Measurements from ENCODE around the gene HIPK2.
A peak's percentile ranks its signal among the peaks of the same experiment; 100 is the strongest.
"Not testable (repeated sequence)": the region's sequence is repeated elsewhere in the genome, so short reads cannot be mapped to it uniquely, and the experiment has no call there.

Gene HIPK2

GRCh38 chr7:139613971-139614411 lies 163.8 kb downstream of the HIPK2 start:
- no peak for DNase-seq

- not testable (repeated sequence) for DNase-seq
These were observed 166.2 kb downstream of the HIPK2 start for GRCh38 chr7:139611556-139611955.

DNA sequence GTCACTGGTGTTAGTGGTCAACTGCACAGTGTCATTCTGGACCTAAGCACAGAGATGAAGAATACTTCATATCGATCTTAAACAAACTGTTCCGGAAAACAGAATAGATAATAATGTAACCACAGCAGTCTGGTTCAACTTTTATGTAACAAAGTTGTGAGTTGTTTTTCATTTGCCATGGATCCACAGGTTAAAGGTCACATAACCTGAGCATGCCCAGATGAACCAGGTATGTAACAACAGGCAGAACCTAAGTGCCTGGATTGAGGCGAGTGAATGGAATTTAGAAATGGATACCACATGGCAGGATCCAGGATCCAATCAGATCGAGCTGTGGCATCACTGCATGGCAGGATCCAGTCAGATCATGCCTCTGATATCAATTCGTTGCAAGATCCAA lies 167.2 kb downstream of the HIPK2 start:
- DNase-seq: no peak

DNA sequence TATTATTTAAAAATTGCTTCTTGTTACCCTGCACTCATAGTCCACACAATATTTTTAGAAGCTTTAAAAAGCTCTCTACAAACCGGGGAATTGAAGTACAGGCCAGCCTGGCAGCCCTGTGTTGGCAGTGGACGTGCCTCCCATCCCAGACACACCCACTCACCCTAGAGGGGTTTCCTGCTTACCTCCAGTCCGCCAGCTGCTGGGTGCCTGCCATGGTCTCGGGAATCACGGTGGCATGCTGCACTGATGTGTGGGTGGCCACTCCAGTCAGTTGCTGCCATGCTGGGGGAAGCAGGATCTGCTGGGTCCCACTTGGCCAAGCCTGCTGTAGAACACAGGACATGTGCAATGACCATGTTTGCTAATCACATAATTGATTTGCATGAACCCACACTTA lies 173.9 kb downstream of the HIPK2 start:
- DNase-seq: no peak

DNA sequence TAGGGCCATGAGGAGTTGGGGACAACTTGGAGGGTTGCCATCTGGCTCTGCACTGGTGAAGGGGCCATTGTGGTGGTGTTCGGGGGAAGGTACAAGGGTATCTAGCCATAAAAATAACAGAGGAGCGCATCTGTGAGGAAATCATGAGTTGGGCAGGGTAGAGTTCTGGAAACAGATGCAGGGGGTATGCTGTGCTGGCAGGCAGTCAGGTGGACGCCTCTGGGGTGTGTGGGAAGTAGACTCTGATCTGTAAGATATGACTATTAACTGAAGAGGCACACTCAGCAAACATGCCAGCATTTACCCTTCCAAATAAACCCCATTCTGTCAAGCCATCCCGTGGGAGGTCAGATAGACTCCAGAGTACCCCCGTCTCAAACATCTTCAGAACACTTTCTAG lies 174.5 kb downstream of the HIPK2 start:
- no peak for DNase-seq

DNA sequence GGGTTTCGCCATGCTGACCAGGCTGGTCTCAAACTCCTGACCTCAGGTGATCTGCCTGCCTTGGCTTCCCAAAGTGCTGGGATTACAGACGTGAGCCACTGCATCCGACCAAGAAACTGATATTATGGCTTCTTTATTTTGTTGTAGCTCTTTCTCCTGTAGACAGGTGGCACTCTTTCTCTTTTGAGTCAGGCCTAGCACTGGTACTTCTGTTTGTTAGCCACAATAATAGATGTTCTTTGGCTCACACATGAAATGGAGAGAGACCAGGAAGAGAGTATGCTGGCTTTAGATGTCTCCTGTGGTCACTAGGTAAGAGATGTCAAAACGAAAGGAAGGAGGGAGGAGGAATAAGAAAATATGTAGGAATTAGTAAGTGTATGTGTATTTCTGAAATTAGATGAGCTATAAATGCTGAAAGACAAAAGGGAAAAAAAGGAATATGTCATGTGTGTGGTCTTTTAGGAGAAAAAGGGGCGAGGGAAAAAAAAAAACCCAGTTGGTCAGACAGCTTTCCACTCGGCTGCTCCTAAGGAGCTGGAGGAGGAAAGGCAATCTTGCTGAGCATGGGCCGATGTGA lies 175.6 kb downstream of the HIPK2 start:
- no peak for DNase-seq

DNA sequence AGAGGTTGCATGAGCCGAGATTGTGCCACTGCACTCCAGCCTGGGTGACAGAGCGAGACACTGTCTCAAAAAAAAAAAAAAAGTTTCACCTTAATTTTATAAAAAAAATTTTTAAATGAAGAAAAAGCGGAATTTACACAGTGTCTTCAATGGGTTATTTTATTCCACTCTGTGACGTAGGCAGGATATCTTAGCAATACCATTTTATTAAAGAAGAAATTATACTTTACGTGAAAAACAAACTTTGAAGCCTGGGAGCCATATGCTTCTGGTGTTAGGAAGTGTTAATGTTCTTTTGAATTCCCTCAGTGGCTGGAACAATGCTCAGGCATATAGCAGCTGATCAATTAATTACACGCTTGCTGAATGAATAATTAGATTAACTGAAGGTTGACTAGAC lies 176.6 kb downstream of the HIPK2 start:
- DNase-seq: no peak

DNA sequence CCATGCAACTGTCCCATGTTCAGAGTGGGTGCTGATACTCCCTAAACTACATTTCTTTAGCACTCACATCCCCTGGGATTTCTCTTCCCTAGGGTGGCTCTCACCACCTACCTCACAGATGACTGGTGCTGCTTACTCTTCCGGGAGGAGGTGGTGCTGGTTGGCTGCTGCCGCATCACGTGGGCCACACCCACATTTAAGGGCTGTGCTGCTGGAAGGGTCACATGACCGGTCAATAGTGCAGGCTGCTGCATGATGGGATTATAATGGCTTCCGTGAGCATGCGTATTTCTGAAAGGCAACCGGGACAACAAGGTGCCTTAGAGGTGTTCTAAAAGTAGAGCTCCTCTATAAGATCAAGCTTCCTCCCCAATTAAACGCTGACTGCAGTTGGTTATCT lies 177.5 kb downstream of the HIPK2 start:
- no peak for DNase-seq

DNA sequence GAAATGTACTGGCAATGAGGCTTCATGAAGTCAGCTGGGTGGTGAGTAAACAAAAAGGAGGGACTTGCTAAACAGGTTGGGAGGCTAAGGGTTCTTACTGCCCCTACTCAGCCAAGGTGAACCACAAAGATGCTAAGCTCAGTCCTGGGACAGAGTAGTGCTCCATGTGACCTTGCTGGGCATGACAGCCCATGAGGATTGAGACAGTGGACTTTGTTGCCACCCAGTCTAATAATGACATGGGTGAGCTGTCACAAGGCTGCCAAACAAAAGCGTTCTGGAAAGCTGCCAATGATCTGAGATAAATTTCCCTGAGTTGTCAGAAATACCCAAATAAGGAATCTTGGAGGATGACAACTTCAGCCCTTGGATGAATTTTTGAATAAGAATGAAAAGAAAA lies 179.2 kb downstream of the HIPK2 start:
- DNase-seq: peak; percentile 44

GRCh38 chr7:139597028-139597427 lies 180.8 kb downstream of the HIPK2 start:
- no peak for DNase-seq

DNA sequence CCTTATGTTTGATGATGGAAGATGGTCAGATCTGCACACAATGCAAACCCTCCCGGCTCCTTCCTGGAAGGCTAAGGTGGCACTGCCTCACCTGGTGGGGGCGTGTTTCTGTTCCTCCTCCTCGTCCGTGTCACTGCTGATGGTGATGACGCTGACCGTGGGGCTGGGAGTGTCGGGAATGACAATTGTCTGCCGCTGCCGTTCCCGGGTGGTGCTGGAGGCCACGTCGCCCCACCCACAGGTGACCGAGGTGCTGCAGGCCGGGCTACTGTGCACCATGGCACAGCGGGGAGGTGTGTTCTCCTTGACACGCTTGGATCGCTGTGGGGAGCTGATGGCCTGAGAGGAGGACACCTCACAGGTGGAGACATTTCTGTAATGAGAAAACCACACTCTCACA lies 181.2 kb downstream of the HIPK2 start:
- DNase-seq: no peak

DNA sequence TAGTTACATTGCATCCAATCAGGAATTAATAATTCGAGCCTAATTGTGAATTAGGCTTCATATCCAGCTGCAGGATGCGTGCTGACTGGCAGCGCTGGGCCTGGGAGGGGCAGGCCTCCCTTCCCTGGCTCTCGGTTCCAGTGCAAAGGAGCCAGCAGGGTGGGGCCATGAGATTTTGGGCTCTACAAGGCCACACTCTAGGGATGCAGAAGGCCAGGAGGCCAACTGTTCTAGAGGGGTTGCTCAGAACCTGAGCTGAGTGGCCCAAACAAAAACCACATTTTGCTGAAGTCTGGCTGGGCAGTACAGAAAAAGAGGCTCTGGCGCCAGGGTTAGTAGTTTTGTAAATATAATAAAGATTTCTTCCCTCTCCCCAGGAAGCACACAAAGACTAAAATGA lies 182.0 kb downstream of the HIPK2 start:
- no peak for DNase-seq

DNA sequence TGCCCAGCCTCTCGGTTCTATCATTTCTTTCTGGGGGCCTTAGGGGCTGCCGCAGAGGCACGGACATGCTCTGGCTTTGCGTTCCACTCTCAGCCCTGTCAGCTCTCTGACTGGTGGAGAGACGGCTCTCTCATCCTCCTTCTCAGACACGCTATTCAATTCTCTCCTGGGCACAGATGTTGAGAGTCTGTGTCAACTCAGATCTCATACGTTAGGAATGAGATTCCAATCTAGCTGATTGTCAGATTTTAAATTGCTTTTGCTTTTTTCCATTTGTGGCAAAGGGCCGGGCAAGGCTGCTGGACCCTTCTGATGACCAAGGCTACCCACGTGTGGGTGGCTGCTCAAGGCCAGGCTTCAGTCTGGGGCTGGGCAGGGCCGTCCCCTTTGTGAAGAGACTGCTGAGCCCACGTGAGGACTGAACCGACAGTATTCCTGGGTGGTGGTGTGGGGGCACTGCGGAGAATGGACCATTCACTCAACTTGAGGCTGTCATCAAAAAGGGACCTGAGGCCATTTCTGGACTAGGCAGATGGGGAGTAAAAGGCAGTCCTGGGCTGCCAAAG lies 182.8 kb downstream of the HIPK2 start:
- no peak for DNase-seq

- DNase-seq: no peak
These were observed 183.7 kb downstream of the HIPK2 start for GRCh38 chr7:139594090-139594489.

DNA sequence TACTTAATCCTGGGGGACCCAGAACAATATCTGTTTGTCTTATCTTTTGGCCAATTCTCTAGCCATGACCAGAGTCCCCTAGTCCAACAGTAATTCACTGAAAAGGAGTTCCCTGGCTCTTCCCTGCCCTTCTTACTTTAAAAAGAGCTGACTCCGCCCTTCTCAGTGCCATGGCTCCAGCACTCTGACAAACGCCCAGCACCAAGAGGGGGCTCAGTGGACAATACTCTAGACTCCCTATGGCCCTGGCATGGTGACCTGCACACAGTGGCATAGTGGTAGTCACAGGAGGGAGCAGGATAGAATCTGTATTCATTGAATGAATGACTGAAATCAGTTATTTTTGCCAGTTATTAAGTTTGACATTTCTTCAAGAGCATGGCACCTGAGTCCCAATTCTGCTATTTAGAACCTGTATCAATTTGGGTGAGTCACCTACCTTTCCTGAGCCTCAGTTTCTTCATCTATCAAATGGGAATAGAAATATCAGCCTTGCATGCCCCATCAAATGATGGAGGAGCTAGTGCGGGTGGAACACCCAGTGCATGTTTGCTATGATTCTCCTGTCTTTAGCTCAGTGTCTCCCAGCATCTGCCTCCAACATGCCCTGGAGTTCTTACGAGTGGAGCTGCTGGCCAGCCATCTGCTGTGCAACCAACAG lies 184.9 kb downstream of the HIPK2 start:
- no peak for DNase-seq

DNA sequence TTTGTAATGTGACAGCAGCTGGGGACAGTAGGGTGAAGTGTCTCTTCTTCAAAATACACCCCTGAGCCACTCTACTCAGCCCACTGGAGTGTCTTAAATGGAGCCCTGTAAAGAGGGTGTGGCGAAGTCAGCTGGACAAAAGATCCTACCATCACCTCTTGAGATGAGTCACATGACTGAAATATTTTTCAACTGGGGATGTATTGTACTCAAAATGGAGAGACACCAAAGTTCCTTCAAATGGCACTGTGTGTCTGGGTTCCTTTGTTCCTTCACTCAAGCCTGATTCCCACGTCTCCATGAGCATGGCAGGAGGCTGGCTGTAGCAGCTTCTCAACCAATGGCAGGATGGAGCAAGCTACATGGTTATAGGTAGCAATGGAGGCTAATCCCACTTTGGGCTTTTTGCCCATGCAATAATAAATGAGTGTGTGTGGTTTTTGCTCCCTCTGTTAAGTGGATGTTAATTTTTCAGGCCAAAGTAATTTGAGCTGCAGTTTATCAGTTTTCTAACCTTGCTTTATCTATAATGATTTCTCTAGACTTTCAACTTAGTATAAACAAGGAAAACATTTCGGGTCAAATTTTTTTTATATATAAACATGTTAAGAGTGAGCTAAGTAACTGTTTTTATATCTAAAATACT lies 186.1 kb downstream of the HIPK2 start:
- DNase-seq: no peak

GRCh38 chr7:139589474-139589873 lies 188.3 kb downstream of the HIPK2 start:
- no peak for DNase-seq

DNA sequence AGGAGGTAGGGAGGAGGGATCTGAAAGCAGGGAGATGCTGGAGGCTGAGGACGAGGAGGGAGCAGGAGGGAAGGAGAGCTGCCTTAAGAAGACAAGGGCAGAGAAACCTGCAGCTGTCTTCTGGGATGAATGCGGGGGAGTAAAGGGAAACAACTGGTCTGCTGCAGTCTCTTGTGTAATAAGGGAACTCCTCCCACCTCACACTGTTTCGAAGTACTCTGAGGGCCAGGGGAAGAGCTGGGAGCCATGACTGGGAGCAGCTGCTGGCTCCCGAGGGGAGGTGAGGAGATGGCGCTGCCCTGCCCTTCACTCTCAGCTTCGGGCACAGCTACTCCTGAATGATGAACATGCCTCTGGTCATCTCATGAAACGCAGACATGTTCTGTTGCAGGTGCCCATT lies 189.2 kb downstream of the HIPK2 start:
- no peak for DNase-seq

DNA sequence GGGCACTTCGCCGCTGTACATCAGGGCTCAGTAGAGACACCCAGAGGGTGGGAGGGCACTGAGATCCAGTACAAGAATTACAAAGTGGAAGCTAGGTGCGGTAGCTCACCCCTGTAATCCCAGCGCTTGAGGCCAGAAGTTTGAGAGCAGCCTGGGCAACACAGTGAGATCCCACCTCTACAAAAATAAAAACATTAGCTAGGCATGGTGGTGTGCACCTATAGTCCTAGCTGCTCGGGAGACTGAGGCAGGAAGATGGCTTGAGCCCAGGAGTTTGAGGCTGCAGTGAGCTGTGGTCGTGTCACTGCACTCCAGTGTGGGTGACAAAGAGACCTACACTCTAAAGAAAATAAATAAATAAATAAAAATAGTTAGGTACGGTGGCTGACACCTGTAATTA lies 190.3 kb downstream of the HIPK2 start:
- DNase-seq: no peak

- DNase-seq: no peak
These were observed 191.5 kb downstream of the HIPK2 start for GRCh38 chr7:139586286-139586685.

GRCh38 chr7:139585042-139585441 lies 192.8 kb downstream of the HIPK2 start:
- DNase-seq: no peak

DNA sequence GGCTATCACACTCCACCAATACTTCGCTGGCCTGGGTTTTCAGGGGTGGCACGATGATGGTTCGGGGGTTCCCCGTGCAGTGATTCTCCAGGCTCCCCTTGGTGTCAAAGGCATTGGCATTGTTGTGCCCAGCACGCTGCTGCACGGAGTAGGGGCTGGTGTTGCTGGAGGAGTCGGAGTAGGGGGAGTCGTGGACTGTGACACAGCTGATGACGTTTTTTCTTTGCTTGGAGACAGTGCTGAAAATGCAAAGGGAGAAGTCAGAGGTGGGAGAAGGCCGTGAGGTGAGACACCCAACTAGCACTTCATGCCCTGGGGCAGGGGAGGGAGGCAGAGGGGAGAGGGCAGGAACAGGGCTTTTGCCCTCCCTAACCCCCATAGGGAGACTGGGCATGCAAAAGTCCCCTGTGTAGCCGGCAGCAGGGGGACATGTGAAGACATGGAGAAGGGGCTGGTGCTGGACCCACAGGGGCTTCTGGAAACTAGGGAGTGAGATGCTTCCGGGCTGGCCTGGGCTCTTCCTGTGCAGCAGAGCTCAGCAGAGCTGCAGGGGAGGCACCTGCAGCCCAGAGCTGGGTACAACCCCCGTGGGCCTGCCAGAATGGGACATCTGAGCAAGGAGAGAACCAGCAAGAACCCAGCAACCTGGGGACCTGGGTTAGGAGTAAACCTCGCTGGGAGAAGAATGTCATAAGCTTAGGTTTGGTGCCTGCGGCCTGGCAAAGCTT lies 193.8 kb downstream of the HIPK2 start:
- DNase-seq: no peak

DNA sequence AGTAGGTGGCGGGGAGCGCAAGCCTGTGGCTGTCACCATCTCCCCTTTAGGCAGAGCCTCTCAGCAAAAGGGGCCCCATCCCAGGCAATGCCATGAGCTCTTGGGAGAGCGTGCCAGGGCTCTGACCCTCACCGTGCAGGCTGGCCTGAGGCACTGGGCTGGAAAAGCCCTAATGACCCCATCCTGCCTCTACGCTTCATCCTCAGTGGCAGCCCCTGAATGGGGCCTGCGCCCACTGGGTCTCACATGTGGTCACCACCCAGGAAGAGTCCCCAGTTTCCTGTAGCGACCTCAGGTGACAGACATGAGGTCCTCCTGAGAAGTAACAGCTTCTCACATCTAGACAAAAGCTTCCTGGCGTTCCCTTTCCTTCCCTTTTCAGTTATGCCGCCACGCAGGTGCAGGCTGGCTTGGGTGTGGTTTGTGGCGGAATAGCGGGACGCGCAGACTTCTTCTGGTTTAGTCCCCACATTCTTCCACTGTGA lies 195.1 kb downstream of the HIPK2 start:
- DNase-seq: no peak

Measured in NCI-H2171 (cell line).